Measurements from ENCODE around the gene ATP8A2.

DNA sequence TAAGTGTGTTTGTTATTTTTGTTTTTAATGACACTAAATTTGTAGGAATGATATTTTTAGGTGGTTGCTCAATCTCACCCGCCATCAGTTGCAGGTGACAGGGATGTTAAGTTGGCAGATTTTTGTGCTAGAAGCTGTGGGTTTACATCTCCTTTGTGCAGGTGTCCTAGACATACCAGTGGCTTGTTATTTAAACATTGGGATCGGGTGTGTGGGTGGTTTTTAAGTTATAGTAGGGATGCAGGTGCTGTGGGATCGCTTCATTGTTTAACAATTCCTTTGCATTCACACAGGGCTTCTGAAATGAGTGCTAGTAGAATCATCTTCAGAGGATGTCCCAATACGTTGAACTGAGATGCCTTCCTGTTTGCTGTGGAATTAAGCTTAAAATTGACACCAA, 580.1 kb downstream of the ATP8A2 start:
- TF ChIP-seq CTCF (conservative IDR thresholded peaks at IDR 0.05): no peak
- no peak for TF ChIP-seq ZFX (IDR thresholded peaks at IDR 0.05)
